Measurements from ENCODE around the gene SGCD.

The SGCD gene

GRCh38 chr5:156401804-156402203 lies 74.8 kb downstream of the SGCD start:
- DNase-seq (ENCODE audit: low spot score), result no peak

DNA sequence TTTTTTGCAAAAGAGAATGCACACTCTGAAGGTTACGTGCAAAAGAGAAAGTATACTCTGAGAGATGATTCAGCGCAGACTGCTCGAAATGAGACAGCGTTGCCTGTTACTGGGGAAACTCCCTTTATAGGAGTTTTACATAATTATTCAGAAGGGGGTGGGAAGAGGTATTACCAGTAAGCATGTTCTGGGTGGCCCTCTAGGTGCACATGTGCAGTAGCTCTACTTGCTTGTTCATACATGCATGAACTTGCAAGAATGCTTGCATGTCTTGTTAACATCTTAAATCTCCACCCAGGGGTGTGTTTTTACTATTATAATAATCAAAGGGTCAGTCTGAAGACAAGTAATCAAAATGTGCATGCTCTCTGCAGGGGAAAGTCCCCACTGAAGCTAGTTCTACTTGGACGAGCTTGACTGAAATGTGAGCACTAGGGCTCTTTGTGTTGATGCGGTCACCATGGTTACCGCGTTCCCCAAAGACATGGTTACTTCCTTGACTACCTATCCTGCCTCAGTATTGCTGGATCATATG lies 75.5 kb downstream of the SGCD start:
- peak; percentile 25 for DNase-seq (ENCODE audit: low spot score)

DNA sequence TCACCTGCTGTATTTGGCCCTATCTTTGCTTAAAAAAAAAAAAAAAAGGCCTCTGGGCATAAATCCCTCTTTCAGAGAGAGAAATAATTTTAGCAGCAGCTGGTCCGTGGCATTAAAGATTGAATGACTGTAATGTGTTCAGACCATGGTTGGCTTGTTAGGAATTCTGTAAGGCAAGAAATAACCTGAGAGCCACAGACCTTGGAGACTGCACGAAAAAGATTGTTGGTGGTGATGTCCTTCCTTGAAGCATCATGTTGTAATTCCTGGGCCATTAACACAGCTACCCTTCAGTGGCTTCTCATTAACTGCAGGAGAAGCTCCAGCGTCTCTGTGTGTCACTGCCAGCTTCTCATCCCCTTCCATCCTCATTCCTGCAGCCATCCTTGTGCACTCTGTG lies 79.0 kb downstream of the SGCD start:
- no peak for DNase-seq (ENCODE audit: low spot score)

- no peak for DNase-seq (ENCODE audit: low spot score)
Measured at GRCh38 chr5:156407251-156407650, 80.3 kb downstream of the SGCD start.

DNA sequence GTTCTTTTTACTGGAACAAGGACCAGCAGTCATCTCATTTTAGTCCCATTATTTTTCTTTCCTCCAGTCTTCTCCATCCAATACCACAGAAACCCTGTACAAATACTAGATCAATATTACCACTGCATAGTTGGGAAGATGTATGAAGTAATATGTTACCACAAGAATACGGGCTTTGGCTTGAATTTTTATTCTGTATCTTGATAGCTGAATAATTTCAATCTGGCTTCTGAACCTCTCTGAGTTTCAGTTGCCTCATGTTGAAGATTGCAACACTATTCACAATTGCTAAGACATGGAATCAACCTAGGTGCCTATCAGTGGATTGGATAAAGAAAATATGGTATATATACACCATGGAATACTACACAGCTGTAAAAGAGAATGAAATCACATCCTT lies 82.9 kb downstream of the SGCD start:
- DNase-seq (ENCODE audit: low spot score), result no peak

- DNase-seq (ENCODE audit: low spot score), result peak; percentile 47
Measured at GRCh38 chr5:156411185-156411613, 84.2 kb downstream of the SGCD start.

GRCh38 chr5:156411957-156412356 lies 85.0 kb downstream of the SGCD start:
- DNase-seq (ENCODE audit: low spot score), result no peak

DNA sequence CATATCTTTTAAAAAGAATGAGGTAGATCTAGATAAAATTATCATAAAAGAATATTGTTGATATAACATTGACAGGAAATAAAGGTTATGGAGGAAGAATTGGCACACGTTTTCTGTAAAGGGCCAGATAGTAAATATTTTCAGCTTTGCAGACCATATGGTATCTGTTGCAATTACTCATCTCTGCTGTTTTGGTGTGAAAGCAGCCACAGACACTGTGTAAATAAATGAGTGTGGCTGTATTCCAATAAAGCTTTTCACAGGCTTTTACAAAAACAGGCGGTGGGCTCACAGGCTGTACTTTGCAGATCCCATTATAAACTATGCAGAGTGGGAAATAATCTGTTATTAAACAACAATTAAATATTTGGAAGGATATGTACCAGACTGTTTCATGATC lies 87.4 kb downstream of the SGCD start:
- peak; percentile 30 for DNase-seq (ENCODE audit: low spot score)

DNA sequence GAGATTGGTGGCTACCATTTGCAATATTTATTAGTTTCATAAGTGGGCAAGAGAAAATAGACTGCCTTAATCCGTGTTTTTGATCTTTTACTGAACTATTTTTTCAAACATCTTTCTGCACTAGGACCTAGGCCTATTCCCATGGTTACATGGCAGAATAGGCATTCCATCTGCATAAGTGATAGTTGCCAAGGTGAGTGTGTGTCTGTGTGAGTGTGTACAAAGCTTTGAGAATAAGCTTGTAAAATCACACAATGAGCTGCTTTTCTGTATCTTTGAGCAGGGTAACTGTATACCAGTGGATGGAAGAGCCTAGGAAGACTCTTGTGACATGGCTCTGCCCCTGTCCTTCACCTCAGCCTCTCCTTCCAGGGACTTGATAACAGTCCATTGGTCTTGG lies 92.7 kb downstream of the SGCD start:
- DNase-seq (ENCODE audit: low spot score), result peak; percentile 49

DNA sequence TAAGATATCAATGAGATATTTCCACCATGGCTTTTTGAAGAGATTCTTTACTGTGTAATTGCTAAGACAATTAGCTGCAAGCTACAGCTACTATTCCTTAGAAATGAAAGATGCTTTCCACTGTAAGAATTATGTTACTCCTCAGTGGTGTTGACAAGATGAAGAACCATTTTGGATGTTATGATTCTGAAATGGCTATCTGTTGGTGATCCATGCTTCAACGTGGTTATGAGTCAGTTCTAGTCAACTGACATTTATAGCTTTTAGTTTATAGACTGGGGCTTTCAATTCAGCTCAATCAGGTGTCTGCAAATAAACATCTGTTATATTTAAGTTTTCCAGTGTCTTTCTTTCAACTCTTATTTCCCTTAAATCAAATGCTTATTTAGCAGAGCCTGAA lies 93.7 kb downstream of the SGCD start:
- no peak for DNase-seq (ENCODE audit: low spot score)

DNA sequence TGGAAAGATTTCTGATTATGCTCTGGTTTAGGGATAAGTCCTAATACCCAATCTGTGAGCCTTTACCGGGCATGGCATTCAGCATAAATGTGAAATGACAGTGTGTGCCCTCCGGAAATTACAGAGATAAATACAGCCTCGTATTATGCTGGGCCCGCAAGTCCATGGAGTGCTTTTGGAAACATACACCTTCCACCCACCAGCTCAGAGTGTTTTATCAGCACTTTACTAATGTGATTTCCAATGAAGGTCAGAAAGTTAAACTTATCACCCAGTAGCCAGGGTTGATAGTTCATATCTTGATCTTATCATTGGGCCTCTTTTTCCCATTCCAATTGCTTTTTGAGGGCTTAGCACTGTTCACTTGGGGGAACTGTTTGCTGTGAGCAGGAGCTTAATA lies 94.8 kb downstream of the SGCD start:
- DNase-seq (ENCODE audit: low spot score), result no peak

DNA sequence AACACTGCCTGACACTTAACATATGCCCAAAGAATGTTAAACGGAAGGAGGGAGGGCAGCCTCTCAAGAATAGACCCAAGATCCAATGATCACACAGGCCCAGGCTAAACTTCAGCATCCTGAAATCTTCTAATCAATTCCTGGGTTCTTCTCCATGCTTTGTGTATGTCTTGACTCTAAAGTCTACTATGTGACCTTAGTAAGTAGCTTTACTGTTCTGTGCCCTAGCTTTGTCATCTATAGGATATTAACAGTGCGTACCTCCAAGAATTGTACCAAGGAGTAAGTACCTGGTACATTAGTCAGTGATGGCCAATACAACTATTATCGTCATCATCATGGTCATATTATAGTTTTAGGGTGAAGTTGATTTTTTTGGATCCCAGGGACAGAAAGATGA lies 96.6 kb downstream of the SGCD start:
- no peak for DNase-seq (ENCODE audit: low spot score)

GRCh38 chr5:156427315-156427714 lies 100.4 kb downstream of the SGCD start:
- no peak for DNase-seq (ENCODE audit: low spot score)

DNA sequence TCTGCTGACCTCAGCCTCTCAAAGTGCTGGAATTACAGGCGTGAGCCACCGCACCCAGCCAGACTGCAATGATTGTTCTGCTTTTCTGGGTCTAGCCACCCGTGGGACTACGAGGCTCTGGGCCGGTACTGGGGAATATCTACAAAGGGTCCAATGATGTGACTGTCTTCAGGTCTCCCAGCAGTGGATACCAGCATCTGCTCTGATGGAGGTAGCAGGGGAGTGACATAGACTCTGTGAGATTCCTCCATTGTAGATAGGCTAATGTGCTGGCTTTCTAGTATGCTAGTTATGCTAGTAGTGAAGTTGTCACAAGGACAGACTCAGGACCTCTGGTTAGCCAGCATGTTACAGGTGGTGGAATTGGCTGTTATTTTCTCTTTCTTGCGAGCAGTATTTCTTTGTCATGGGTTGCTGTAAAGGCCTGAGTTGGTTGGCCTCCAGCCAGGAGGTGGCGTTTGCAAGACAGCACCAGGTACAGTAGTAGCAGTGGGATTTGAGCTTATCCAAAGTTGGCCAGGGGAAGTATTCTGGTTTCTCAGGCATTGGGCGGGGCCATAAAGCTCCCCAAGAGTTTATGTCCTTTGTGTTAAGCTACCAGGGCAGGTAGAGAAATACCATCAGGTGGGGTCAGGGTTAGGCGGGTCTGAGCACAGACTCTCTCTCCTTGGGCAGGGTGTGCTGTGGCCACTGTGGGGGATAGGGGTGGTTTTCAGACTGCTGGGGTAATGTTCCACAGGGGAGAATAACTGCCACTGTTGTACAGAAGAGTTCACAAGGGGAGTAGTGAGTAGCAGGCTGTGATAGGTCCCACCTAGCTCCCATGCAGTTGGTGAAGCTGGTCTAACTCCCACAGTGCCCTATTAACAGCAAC lies 105.2 kb downstream of the SGCD start:
- no peak for DNase-seq (ENCODE audit: low spot score)

- DNase-seq (ENCODE audit: low spot score), result no peak
Measured at GRCh38 chr5:156432830-156433105, 105.8 kb downstream of the SGCD start.

DNA sequence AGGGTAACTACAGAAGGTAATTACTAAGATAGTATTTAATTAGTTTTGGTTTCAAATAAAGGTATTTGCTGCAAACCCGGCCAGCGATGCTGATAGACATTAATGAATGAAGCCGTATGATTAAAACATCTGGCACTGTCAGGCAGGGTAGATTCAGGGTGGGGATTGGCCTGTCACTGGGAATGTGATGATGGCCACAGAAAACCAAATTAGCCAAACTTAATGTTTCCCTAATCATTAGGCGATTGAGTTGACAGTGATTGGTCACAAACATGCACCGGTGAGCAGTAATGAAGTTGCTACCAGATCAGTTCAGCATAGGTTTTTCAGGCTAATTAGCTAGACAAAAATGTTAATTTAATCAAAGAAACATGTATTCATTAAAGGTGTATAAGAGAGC lies 107.5 kb downstream of the SGCD start:
- no peak for DNase-seq (ENCODE audit: low spot score)

GRCh38 chr5:156435101-156435500 lies 108.1 kb downstream of the SGCD start:
- no peak for DNase-seq (ENCODE audit: low spot score)

- DNase-seq (ENCODE audit: low spot score), result no peak
Measured at GRCh38 chr5:156438076-156438475, 111.1 kb downstream of the SGCD start.

GRCh38 chr5:156444753-156445291 lies 117.9 kb downstream of the SGCD start:
- no peak for DNase-seq (ENCODE audit: low spot score)

DNA sequence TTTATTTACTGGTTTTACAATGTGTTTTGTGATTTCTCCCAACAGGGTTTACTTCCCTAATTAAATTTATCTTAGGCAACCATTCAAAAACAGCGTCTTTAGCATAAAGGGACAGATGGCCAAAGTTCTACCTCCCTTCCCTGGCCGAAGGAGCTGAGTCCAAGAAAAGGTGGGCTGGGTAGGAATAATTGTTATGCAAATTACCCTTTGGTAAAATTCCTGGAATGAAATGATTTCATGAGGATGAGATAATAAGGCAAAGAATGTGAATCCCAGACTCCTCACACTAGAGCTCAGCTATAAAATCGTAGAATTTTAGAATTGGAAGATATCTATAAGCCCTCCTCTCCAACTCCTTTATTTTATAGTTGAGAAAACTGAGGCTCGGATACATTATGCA lies 119.6 kb downstream of the SGCD start:
- DNase-seq (ENCODE audit: low spot score), result no peak

DNA sequence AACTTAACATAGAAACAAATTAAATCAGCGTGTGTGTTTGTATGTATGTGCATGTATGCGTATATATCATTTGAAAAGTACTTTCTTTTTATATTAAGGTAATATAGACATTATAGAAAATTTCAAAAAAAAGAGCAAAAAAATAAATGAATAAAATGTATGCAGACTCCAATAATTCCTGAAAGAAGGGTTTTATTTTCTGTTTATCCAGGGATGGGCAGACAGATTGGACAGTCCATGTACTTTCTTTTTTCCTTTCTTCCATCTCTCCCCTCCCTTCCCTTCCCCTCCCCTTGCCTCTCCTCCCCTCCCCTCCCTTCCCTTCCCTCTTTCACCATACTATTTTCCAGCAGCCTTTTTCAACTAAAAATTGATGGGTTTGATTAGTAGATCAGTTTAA lies 123.8 kb downstream of the SGCD start:
- DNase-seq (ENCODE audit: low spot score), result no peak

DNA sequence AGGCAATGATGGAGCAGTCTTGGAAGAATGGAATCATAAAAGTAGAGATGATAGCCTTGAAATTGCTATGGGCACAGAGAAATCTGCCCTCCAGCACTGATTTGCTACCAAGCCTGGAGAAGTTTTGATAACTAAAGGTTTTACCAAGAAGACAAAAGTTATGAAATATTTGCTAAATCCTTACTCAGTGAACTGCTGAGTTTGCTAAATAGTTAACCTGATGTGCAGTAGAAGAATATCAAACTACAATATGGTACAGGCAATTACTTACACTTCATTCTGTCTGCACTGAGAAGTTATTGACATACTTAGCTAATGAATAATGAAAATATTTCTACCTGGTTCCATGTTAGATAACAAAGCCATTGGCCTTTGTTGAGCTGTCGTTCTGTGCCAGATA lies 124.5 kb downstream of the SGCD start:
- no peak for DNase-seq (ENCODE audit: low spot score)

GRCh38 chr5:156456857-156457256 lies 129.9 kb downstream of the SGCD start:
- DNase-seq (ENCODE audit: low spot score), result no peak

Measured in Ammon's horn (tissue), 1 donor.